ENCODE results near the gene LRRC61.
"Not testable (repeated sequence)": the region's sequence is repeated elsewhere in the genome, so short reads cannot be mapped to it uniquely, and the experiment has no call there.

GRCh38 chr7:150306377-150306776 lies 16.8 kb upstream of the LRRC61 start:
- TF ChIP-seq, protein P1, sequence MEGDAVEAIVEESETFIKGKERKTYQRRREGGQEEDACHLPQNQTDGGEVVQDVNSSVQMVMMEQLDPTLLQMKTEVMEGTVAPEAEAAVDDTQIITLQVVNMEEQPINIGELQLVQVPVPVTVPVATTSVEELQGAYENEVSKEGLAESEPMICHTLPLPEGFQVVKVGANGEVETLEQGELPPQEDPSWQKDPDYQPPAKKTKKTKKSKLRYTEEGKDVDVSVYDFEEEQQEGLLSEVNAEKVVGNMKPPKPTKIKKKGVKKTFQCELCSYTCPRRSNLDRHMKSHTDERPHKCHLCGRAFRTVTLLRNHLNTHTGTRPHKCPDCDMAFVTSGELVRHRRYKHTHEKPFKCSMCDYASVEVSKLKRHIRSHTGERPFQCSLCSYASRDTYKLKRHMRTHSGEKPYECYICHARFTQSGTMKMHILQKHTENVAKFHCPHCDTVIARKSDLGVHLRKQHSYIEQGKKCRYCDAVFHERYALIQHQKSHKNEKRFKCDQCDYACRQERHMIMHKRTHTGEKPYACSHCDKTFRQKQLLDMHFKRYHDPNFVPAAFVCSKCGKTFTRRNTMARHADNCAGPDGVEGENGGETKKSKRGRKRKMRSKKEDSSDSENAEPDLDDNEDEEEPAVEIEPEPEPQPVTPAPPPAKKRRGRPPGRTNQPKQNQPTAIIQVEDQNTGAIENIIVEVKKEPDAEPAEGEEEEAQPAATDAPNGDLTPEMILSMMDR (IDR thresholded peaks at IDR 0.05) = not testable (repeated sequence)
- not testable (repeated sequence) for TF ChIP-seq POLR2A (IDR thresholded peaks at IDR 0.05)
